ENCODE measurements around the gene CD48. TPM values are rescaled to one million over a fixed set of nuclear protein-coding genes. Genes with fewer than 3 reads are reported as not detected.

The CD48 gene
- total RNA-seq, 1 experiment from 2014 or later: 0.20 TPM

GRCh38 chr1:160662910-160663309 lies 48.7 kb downstream of the CD48 start:
- no peak for ATAC-seq
- H3K4me3 ChIP-seq (replicated peaks in 1 of 2; ENCODE audit: low read depth in 1 of 2, low read length in 2 of 2): no peak overlapping the region
- no peaks in the 10 kb centered on the region for H3K9me2 ChIP-seq (ENCODE audit: insufficient read depth)
- no peak overlapping the region for H3K9ac ChIP-seq (ENCODE audit: low read length)
- DNase-seq (ENCODE audit: low read depth, low spot score): no peak
- H4K20me1 ChIP-seq (ENCODE audit: insufficient read depth): no peaks in the 10 kb centered on the region
- no peaks in the 10 kb centered on the region for H3K79me2 ChIP-seq (ENCODE audit: insufficient read depth, low read length)
- no peaks in the 10 kb centered on the region for H3K27me3 ChIP-seq (ENCODE audit: insufficient read depth, low read length)
- POLR2A ChIA-PET: no interaction called here
- intact Hi-C loops (cut with micrococcal nuclease): no loop called here
- CTCF ChIA-PET: interaction anchor here (1.3 kb wide), 1 partner anchor 12 kb away, joined by 7 read pairs; no protein-coding TSS in a partner anchor
- no peak overlapping the region for H3K4me2 ChIP-seq (ENCODE audit: low read length)
- H2AFZ ChIP-seq (ENCODE audit: low read depth, low read length, poor library complexity, severe bottlenecking): no peak overlapping the region
- no TSS peak for BruUV-seq (replicated peaks)
- H3K9me3 ChIP-seq (ENCODE audit: control insufficient read depth in 1 of 2, insufficient read depth in 1 of 2, low read depth in 1 of 2, low read length in 2 of 2): no peaks in the 10 kb centered on the region
- H3K27ac ChIP-seq (ENCODE audit: low read depth, low read length): no peak overlapping the region
- H3K36me3 ChIP-seq (ENCODE audit: control insufficient read depth in 1 of 2, insufficient read depth in 2 of 2, low read length in 2 of 2): no peaks in the 10 kb centered on the region
- TF ChIP-seq ELF1 (IDR thresholded peaks at IDR 0.05; ENCODE audit: borderline replicate concordance, low read depth): no peak
- no peaks in the 10 kb centered on the region for H3K4me1 ChIP-seq (ENCODE audit: control insufficient read depth in 1 of 2, insufficient read depth in 2 of 2, low read length in 2 of 2)
- RAD21 ChIA-PET (ENCODE audit: low non-redundant PET in 1 of 2, low total read pairs in 2 of 2, uncharacterized antibody in 2 of 2, unreplicated experiment in 2 of 2): no interaction called here

- no peaks in the 10 kb centered on the region for H3K36me3 ChIP-seq (ENCODE audit: control insufficient read depth in 1 of 2, insufficient read depth in 2 of 2, low read length in 2 of 2)
- no peak overlapping the region for H3K27ac ChIP-seq (ENCODE audit: low read depth, low read length)
- intact Hi-C loops (cut with micrococcal nuclease): no loop called here
- no TSS peak for BruUV-seq (replicated peaks)
- TF ChIP-seq POLR2A (IDR thresholded peaks at IDR 0.05; ENCODE audit: borderline replicate concordance, extremely low read depth, insufficient read depth, insufficient read length): no peak
- no peak overlapping the region for H3K4me2 ChIP-seq (ENCODE audit: low read length)
- DNase-seq (ENCODE audit: low read depth, low spot score): no peak
- no peaks in the 10 kb centered on the region for H3K9me2 ChIP-seq (ENCODE audit: insufficient read depth)
- no peaks in the 10 kb centered on the region for H3K9me3 ChIP-seq (ENCODE audit: control insufficient read depth in 1 of 2, insufficient read depth in 1 of 2, low read depth in 1 of 2, low read length in 2 of 2)
- H2AFZ ChIP-seq (ENCODE audit: low read depth, low read length, poor library complexity, severe bottlenecking): no peak overlapping the region
- H3K4me3 ChIP-seq (replicated peaks in 1 of 2; ENCODE audit: low read depth in 1 of 2, low read length in 2 of 2): no peak overlapping the region
- H3K79me2 ChIP-seq (ENCODE audit: insufficient read depth, low read length): no peaks in the 10 kb centered on the region
- no peaks in the 10 kb centered on the region for H3K27me3 ChIP-seq (ENCODE audit: insufficient read depth, low read length)
- no peaks in the 10 kb centered on the region for H4K20me1 ChIP-seq (ENCODE audit: insufficient read depth)
- RAD21 ChIA-PET (ENCODE audit: low non-redundant PET in 1 of 2, low total read pairs in 2 of 2, uncharacterized antibody in 2 of 2, unreplicated experiment in 2 of 2): no interaction called here
- H3K9ac ChIP-seq (ENCODE audit: low read length): no peak overlapping the region
- CTCF ChIA-PET: no interaction called here
- no peaks in the 10 kb centered on the region for H3K4me1 ChIP-seq (ENCODE audit: control insufficient read depth in 1 of 2, insufficient read depth in 2 of 2, low read length in 2 of 2)
- ATAC-seq: no peak
- POLR2A ChIA-PET: no interaction called here
These were observed 52.1 kb downstream of the CD48 start for GRCh38 chr1:160659566-160659965.

GRCh38 chr1:160658814-160659193 lies 52.8 kb downstream of the CD48 start:
- no peaks in the 10 kb centered on the region for H3K9me2 ChIP-seq (ENCODE audit: insufficient read depth)
- ChIA-PET POLR2A (no interaction called here), CTCF (no interaction called here), RAD21 (ENCODE audit: low non-redundant PET in 1 of 2, low total read pairs in 2 of 2, uncharacterized antibody in 2 of 2, unreplicated experiment in 2 of 2) (no interaction called here)
- no peak overlapping the region for H3K4me2 ChIP-seq (ENCODE audit: low read length)
- no peaks in the 10 kb centered on the region for H3K79me2 ChIP-seq (ENCODE audit: insufficient read depth, low read length)
- H3K27me3 ChIP-seq (ENCODE audit: insufficient read depth, low read length): no peaks in the 10 kb centered on the region
- H3K9ac ChIP-seq (ENCODE audit: low read length): no peak overlapping the region
- BruUV-seq (replicated peaks): no TSS peak
- ATAC-seq (no peak), DNase-seq (ENCODE audit: low read depth, low spot score) (no peak)
- no peaks in the 10 kb centered on the region for H3K4me1 ChIP-seq (ENCODE audit: control insufficient read depth in 1 of 2, insufficient read depth in 2 of 2, low read length in 2 of 2)
- H3K36me3 ChIP-seq (ENCODE audit: control insufficient read depth in 1 of 2, insufficient read depth in 2 of 2, low read length in 2 of 2): no peaks in the 10 kb centered on the region
- no peak overlapping the region for H3K27ac ChIP-seq (ENCODE audit: low read depth, low read length)
- no peak overlapping the region for H3K4me3 ChIP-seq (replicated peaks in 1 of 2; ENCODE audit: low read depth in 1 of 2, low read length in 2 of 2)
- intact Hi-C loops (cut with micrococcal nuclease): no loop called here
- no peaks in the 10 kb centered on the region for H4K20me1 ChIP-seq (ENCODE audit: insufficient read depth)
- H3K9me3 ChIP-seq (ENCODE audit: control insufficient read depth in 1 of 2, insufficient read depth in 1 of 2, low read depth in 1 of 2, low read length in 2 of 2): no peaks in the 10 kb centered on the region
- no peak overlapping the region for H2AFZ ChIP-seq (ENCODE audit: low read depth, low read length, poor library complexity, severe bottlenecking)
- TF ChIP-seq JUND (IDR thresholded peaks at IDR 0.05) (no peak), RAD21 (IDR thresholded peaks at IDR 0.05; ENCODE audit: low read depth) (no peak), CTCF (IDR thresholded peaks at IDR 0.05 in 2 of 3, conservative IDR thresholded peaks at IDR 0.05 in 1 of 3; ENCODE audit: borderline replicate concordance in 1 of 3, insufficient read depth in 1 of 3, low read depth in 2 of 3, low read length in 2 of 3) (no peak), ZBTB33 (IDR thresholded peaks at IDR 0.05; ENCODE audit: extremely low read depth, insufficient replicate concordance, low read length) (no peak), SRF (IDR thresholded peaks at IDR 0.05; ENCODE audit: low read depth) (no peak), CBX3 (IDR thresholded peaks at IDR 0.05; ENCODE audit: low read depth) (no peak), ZNF274 (IDR thresholded peaks at IDR 0.05; ENCODE audit: low read depth, low read length) (no peak), FOSL1 (IDR thresholded peaks at IDR 0.05; ENCODE audit: low read depth) (no peak), EZH2 (IDR thresholded peaks at IDR 0.05) (no peak), ELF1 (IDR thresholded peaks at IDR 0.05; ENCODE audit: borderline replicate concordance, low read depth) (no peak), SP1 (IDR thresholded peaks at IDR 0.05; ENCODE audit: low read depth) (no peak)
